HL-60 (cell line): ENCODE data around the gene SNAP23.

Experiments used
- DNase-seq, 2 experiments: peaks; one replicate each; pipeline ENCODE4 v3.0.0-alpha.2; 2010 to 2020; ENCODE audit warnings: low read depth in 1 of 2, low spot score in 1 of 2
- H3K27ac ChIP-seq: fragments of 250-450 bp; sonication (Bioruptor Pico); replicated peaks from 2 replicates; pipeline ENCODE4 v1.5.1; 2020; ENCODE audit warnings: mild to moderate bottlenecking, moderate library complexity
- H3K27me3 ChIP-seq: fragments of 250-450 bp; sonication (Bioruptor Pico); 2 replicates; pipeline ENCODE4 v1.5.1; 2021; ENCODE audit warnings: mild to moderate bottlenecking, moderate library complexity; ENCODE audit not compliant: insufficient read depth, poor library complexity, severe bottlenecking
- H3K4me3 ChIP-seq: replicated peaks from 2 replicates; pipeline ENCODE4 v1.5.1; 2011; ENCODE audit warnings: mild to moderate bottlenecking, control low read depth, low read length; ENCODE audit not compliant: insufficient read depth
- GABPA ChIP-seq: IDR thresholded peaks from 2 replicates; pipeline ENCODE4 v1.6.1; 2012; ENCODE audit warnings: low read depth
- POLR2AphosphoS5 ChIP-seq: IDR thresholded peaks from 2 replicates; pipeline ENCODE4 v1.6.1; 2012; ENCODE audit warnings: low read depth
- SPI1 ChIP-seq: IDR thresholded peaks from 2 replicates; pipeline ENCODE4 v1.6.1; 2012; ENCODE audit warnings: low read depth, mild to moderate bottlenecking, borderline replicate concordance
- TF ChIP-seq, protein P1 (sequence below): IDR thresholded peaks from 2 replicates; pipeline ENCODE4 v1.6.1; 2012; ENCODE audit warnings: low read depth; ENCODE audit not compliant: insufficient replicate concordance
- TF ChIP-seq, protein P2 (sequence below): IDR thresholded peaks from one replicate; pipeline ENCODE4 v1.5.1; 2011; ENCODE audit warnings: low read length, control low read depth, inconsistent platforms; ENCODE audit not compliant: insufficient read depth

The SNAP23 gene

DNA sequence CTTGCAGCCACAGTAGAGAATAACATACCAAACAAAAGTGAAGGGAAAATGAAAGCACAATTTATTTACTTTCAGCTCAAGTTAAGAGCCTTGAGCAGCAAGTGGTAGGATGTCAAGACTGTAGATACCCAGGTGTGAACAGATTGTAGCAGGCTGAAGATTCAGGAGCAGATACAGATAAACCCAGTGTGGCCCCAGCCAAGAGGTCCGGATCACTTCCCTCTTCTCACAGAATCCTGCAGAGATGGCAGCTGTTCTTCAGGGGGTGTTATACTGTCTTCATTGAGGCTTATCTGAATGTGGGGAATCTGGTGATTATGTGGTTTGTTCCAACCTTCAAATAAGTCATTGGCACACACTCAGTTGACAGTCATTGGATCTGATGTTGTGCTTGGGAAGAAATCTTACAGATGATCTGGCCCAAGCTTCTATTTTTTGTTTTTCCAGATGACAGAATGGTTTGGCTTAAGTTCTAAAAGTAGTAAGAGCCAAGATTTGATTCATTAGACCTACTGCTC is 82.1 kb downstream of the SNAP23 start:
- TF ChIP-seq POLR2AphosphoS5: no peak
- TF ChIP-seq, protein P1, sequence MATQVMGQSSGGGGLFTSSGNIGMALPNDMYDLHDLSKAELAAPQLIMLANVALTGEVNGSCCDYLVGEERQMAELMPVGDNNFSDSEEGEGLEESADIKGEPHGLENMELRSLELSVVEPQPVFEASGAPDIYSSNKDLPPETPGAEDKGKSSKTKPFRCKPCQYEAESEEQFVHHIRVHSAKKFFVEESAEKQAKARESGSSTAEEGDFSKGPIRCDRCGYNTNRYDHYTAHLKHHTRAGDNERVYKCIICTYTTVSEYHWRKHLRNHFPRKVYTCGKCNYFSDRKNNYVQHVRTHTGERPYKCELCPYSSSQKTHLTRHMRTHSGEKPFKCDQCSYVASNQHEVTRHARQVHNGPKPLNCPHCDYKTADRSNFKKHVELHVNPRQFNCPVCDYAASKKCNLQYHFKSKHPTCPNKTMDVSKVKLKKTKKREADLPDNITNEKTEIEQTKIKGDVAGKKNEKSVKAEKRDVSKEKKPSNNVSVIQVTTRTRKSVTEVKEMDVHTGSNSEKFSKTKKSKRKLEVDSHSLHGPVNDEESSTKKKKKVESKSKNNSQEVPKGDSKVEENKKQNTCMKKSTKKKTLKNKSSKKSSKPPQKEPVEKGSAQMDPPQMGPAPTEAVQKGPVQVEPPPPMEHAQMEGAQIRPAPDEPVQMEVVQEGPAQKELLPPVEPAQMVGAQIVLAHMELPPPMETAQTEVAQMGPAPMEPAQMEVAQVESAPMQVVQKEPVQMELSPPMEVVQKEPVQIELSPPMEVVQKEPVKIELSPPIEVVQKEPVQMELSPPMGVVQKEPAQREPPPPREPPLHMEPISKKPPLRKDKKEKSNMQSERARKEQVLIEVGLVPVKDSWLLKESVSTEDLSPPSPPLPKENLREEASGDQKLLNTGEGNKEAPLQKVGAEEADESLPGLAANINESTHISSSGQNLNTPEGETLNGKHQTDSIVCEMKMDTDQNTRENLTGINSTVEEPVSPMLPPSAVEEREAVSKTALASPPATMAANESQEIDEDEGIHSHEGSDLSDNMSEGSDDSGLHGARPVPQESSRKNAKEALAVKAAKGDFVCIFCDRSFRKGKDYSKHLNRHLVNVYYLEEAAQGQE: no peak
- TF ChIP-seq SPI1: no peak
- no peak for TF ChIP-seq GABPA
- TF ChIP-seq, protein P2, sequence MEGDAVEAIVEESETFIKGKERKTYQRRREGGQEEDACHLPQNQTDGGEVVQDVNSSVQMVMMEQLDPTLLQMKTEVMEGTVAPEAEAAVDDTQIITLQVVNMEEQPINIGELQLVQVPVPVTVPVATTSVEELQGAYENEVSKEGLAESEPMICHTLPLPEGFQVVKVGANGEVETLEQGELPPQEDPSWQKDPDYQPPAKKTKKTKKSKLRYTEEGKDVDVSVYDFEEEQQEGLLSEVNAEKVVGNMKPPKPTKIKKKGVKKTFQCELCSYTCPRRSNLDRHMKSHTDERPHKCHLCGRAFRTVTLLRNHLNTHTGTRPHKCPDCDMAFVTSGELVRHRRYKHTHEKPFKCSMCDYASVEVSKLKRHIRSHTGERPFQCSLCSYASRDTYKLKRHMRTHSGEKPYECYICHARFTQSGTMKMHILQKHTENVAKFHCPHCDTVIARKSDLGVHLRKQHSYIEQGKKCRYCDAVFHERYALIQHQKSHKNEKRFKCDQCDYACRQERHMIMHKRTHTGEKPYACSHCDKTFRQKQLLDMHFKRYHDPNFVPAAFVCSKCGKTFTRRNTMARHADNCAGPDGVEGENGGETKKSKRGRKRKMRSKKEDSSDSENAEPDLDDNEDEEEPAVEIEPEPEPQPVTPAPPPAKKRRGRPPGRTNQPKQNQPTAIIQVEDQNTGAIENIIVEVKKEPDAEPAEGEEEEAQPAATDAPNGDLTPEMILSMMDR: no peak

DNA sequence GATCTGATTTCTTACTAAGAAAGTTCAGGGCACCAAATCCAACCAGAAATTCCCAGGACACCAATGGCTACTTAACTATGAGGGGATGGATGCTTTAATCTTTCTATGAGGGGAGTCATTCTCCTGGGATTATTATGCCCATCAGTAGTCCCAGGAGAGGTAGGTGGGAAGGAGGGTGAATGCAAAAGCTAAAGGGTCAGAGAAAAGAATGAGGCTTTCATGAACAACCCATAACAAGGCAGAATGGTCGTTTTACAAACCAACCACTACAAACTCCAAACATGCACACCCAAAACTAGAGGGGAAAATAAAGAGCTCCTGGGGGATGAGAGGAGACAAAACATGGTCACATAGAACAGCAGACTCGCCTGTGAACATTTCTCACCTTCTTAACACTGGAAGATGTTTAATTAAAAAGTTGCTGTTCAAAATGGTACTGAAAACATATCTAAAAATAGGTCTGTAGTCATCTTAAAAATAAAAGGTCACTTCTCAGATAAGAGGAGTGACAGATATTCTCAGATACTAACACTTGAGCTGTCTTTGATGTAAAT is 83.6 kb downstream of the SNAP23 start:
- DNase-seq: no peak
- no peaks in the 10 kb centered on the region for H3K27me3 ChIP-seq
- TF ChIP-seq GABPA (no peak), SPI1 (no peak), POLR2AphosphoS5 (no peak)
- TF ChIP-seq, protein P2: no peak
- TF ChIP-seq, protein P1: no peak
- no peak overlapping the region for H3K4me3 ChIP-seq
- H3K27ac ChIP-seq: no peak overlapping the region

More for the DNA sequence above, 82.1 kb downstream of the SNAP23 start:
- Histone ChIP-seq H3K27ac (no peak overlapping the region), H3K4me3 (no peak overlapping the region), H3K27me3 (no peaks in the 10 kb centered on the region)
- no peak for DNase-seq

GRCh38 chr15:42581272-42581730 is 85.9 kb downstream of the SNAP23 start:
- peak in 1 of 2 experiments; percentile 82 for DNase-seq
- TF ChIP-seq, protein P2: no peak
- TF ChIP-seq, protein P1: no peak
- TF ChIP-seq GABPA: no peak
- no peak for TF ChIP-seq POLR2AphosphoS5
- TF ChIP-seq SPI1: no peak
- peak overlapping the region; percentile 54 for H3K4me3 ChIP-seq
- H3K27ac ChIP-seq: no peak overlapping the region
- H3K27me3 ChIP-seq: no peaks in the 10 kb centered on the region
